Measurements from ENCODE around the gene PCDHA9. TPM values are rescaled to one million over a fixed set of nuclear protein-coding genes. Genes with fewer than 3 reads are reported as not detected.

Gene PCDHA9
- total and polyA plus RNA-seq, 4 donors: 0.49 to 0.68 TPM; not detected in 2

DNA sequence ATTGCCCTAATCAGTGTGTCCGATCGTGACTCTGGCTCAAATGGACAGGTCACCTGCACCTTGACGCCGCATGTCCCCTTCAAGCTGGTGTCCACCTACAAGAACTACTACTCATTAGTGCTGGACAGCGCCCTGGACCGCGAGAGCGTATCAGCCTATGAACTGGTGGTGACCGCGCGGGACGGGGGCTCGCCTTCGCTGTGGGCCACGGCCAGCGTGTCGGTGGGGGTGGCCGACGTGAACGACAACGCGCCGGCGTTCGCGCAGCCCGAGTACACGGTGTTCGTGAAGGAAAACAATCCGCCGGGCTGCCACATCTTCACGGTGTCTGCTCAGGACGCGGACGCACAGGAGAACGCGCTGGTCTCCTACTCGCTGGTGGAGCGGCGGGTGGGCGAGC lies 35.2 kb downstream of the PCDHA9 start:
- Histone ChIP-seq H3K27me3 (ENCODE audit: control insufficient read depth in 3 of 3, insufficient read depth in 3 of 3, low read length in 2 of 3) (peaks cover 0 to 8% (median 0%) of the 10 kb centered on the region in 3 donors), H3K27ac (ENCODE audit: low read depth in 1 of 2, low read length in 1 of 2) (no peak overlapping the region), H3K9me3 (ENCODE audit: control insufficient read depth in 4 of 4, insufficient read depth in 3 of 4, low read length in 3 of 4) (peaks cover 4 to 20% (median 7%) of the 10 kb centered on the region in 4 donors), H3K4me3 (no peak overlapping the region), H3K9ac (ENCODE audit: insufficient read depth in 1 of 2, low read length in 2 of 2) (no peak overlapping the region), H3K4me1 (ENCODE audit: control insufficient read depth in 5 of 5, insufficient read depth in 5 of 5, low read length in 5 of 5) (peaks cover 0 to 5% (median 0%) of the 10 kb centered on the region in 5 donors), H3K36me3 (ENCODE audit: control insufficient read depth in 4 of 4, insufficient read depth in 4 of 4, low read length in 4 of 4) (no peaks in the 10 kb centered on the region)
- ATAC-seq (ENCODE audit: insufficient read depth, low FRiP score): no peak
- WGBS, 2 donors: 37 to 45% methylated on average over 41 of the region's 41 CpGs
- TF ChIP-seq, protein P1, sequence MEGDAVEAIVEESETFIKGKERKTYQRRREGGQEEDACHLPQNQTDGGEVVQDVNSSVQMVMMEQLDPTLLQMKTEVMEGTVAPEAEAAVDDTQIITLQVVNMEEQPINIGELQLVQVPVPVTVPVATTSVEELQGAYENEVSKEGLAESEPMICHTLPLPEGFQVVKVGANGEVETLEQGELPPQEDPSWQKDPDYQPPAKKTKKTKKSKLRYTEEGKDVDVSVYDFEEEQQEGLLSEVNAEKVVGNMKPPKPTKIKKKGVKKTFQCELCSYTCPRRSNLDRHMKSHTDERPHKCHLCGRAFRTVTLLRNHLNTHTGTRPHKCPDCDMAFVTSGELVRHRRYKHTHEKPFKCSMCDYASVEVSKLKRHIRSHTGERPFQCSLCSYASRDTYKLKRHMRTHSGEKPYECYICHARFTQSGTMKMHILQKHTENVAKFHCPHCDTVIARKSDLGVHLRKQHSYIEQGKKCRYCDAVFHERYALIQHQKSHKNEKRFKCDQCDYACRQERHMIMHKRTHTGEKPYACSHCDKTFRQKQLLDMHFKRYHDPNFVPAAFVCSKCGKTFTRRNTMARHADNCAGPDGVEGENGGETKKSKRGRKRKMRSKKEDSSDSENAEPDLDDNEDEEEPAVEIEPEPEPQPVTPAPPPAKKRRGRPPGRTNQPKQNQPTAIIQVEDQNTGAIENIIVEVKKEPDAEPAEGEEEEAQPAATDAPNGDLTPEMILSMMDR (IDR thresholded peaks at IDR 0.05; ENCODE audit: control extremely low read depth, extremely low read depth): no peak
- no peak for DNase-seq

DNA sequence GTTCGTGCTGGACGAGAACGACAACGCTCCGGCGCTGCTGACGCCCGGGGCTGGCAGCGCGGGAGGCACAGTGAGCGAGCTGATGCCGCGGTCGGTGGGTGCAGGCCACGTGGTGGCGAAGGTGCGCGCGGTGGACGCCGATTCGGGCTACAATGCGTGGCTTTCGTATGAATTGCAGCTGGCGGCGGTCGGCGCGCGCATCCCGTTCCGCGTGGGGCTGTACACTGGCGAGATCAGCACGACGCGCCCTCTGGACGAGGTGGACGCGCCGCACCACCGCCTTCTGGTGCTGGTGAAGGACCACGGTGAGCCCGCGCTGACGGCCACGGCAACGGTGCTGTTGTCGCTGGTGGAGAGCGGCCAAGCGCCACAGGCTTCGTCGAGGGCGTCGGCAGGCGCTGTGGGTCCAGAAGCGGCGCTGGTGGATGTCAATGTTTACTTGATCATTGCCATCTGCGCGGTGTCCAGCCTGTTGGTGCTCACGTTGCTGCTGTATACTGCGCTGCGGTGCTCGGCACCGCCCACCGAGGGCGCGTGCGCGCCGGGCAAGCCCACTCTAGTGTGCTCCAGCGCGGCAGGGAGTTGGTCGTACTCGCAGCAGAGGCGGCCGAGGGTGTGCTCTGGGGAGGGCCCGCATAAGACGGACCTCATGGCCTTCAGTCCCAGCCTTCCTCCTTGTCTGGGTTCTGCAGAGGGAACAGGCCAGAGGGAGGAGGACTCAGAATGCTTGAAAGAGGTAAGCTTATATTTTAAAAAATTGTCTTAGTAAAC lies 35.9 kb downstream of the PCDHA9 start:
- no peak overlapping the region for H3K9ac ChIP-seq (ENCODE audit: insufficient read depth in 1 of 2, low read length in 2 of 2)
- no peaks in the 10 kb centered on the region for H3K36me3 ChIP-seq (ENCODE audit: control insufficient read depth in 4 of 4, insufficient read depth in 4 of 4, low read length in 4 of 4)
- WGBS, 2 donors: 37 to 44% methylated on average over 79 of the region's 79 CpGs
- H3K4me1 ChIP-seq (ENCODE audit: control insufficient read depth in 5 of 5, insufficient read depth in 5 of 5, low read length in 5 of 5): peaks cover 0 to 5% (median 0%) of the 10 kb centered on the region in 5 donors
- H3K27ac ChIP-seq (ENCODE audit: low read depth in 1 of 2, low read length in 1 of 2): no peak overlapping the region
- no peak overlapping the region for H3K4me3 ChIP-seq
- DNase-seq: no peak
- TF ChIP-seq, protein P1 (IDR thresholded peaks at IDR 0.05; ENCODE audit: control extremely low read depth, extremely low read depth): no peak
- H3K27me3 ChIP-seq (ENCODE audit: control insufficient read depth in 3 of 3, insufficient read depth in 3 of 3, low read length in 2 of 3): peaks cover 0 to 8% (median 0%) of the 10 kb centered on the region in 3 donors
- H3K9me3 ChIP-seq (ENCODE audit: control insufficient read depth in 4 of 4, insufficient read depth in 3 of 4, low read length in 3 of 4): peaks cover 4 to 20% (median 7%) of the 10 kb centered on the region in 4 donors
- ATAC-seq (ENCODE audit: insufficient read depth, low FRiP score): no peak

Other genes starting within 250 kb of the PCDHA9 start
- 10 to 100 TPM; 57.9 to 86.0 TPM for gene CD14, start 215.2 kb upstream of the PCDHA9 start, total RNA-seq
- gene CD14, start 215.2 kb upstream of the PCDHA9 start, polyA plus RNA-seq: 100 to 1,000 TPM in 1 of 2 donors, 10 to 100 TPM in 1; 74.5 to 357 TPM
- 10 to 100 TPM in 1 of 2 donors, 1 to 10 TPM in 1; 9.0 to 14.9 TPM for gene TMCO6, start 208.9 kb upstream of the PCDHA9 start, total RNA-seq
- gene TMCO6, start 208.9 kb upstream of the PCDHA9 start, polyA plus RNA-seq: 10 to 100 TPM; 13.2 to 25.8 TPM
- gene NDUFA2, start 200.8 kb upstream of the PCDHA9 start, total RNA-seq: 10 to 100 TPM; 35.4 to 57.9 TPM
- 100 to 1,000 TPM; 133 to 365 TPM for gene NDUFA2, start 200.8 kb upstream of the PCDHA9 start, polyA plus RNA-seq
- 100 to 1,000 TPM in 1 of 2 donors, 10 to 100 TPM in 1; 85.3 to 104 TPM for gene IK, start 200.6 kb upstream of the PCDHA9 start, total RNA-seq
- 10 to 100 TPM; 58.3 to 95.7 TPM for gene IK, start 200.6 kb upstream of the PCDHA9 start, polyA plus RNA-seq
- 10 to 100 TPM; 15.0 to 25.5 TPM for gene WDR55, start 183.5 kb upstream of the PCDHA9 start, total RNA-seq
- gene WDR55, start 183.5 kb upstream of the PCDHA9 start, polyA plus RNA-seq: 10 to 100 TPM; 16.6 to 17.9 TPM
- gene DND1, start 174.8 kb upstream of the PCDHA9 start, total RNA-seq: 1 to 10 TPM in 1 of 2 donors, under 1 TPM in 1; 0.60 to 1.7 TPM
- gene DND1, start 174.8 kb upstream of the PCDHA9 start, polyA plus RNA-seq: 1 to 10 TPM; 1.5 to 1.9 TPM
- 10 to 100 TPM; 46.9 to 54.6 TPM for gene HARS1, start 157.0 kb upstream of the PCDHA9 start, total RNA-seq
- gene HARS1, start 157.0 kb upstream of the PCDHA9 start, polyA plus RNA-seq: 10 to 100 TPM; 43.8 to 49.8 TPM
- 10 to 100 TPM; 24.6 to 37.2 TPM for gene HARS2, start 156.9 kb upstream of the PCDHA9 start, total RNA-seq
- gene HARS2, start 156.9 kb upstream of the PCDHA9 start, polyA plus RNA-seq: 10 to 100 TPM; 15.6 to 18.8 TPM
- gene ZMAT2, start 147.9 kb upstream of the PCDHA9 start, total RNA-seq: 10 to 100 TPM; 30.2 to 43.3 TPM
- gene ZMAT2, start 147.9 kb upstream of the PCDHA9 start, polyA plus RNA-seq: 10 to 100 TPM; 52.1 to 73.8 TPM
- not detected for gene PCDHA1, start 62.2 kb upstream of the PCDHA9 start, total RNA-seq
- under 1 TPM; 0.02 to 0.30 TPM for gene PCDHA1, start 62.2 kb upstream of the PCDHA9 start, polyA plus RNA-seq
- under 1 TPM; 0.15 to 0.43 TPM for gene PCDHA2, start 53.5 kb upstream of the PCDHA9 start, total RNA-seq
- gene PCDHA2, start 53.5 kb upstream of the PCDHA9 start, polyA plus RNA-seq: under 1 TPM in 1 of 2 donors, not detected in 1; 0.02 TPM
- gene PCDHA3, start 47.3 kb upstream of the PCDHA9 start, total RNA-seq: under 1 TPM; 0.31 to 0.74 TPM
- under 1 TPM; 0.07 to 0.22 TPM for gene PCDHA3, start 47.3 kb upstream of the PCDHA9 start, polyA plus RNA-seq
- 1 to 10 TPM; 1.6 to 2.9 TPM for gene PCDHA4, start 41.3 kb upstream of the PCDHA9 start, total RNA-seq
- gene PCDHA4, start 41.3 kb upstream of the PCDHA9 start, polyA plus RNA-seq: under 1 TPM; 0.26 to 0.41 TPM
- under 1 TPM; 0.34 to 0.46 TPM for gene PCDHA5, start 26.8 kb upstream of the PCDHA9 start, total RNA-seq
- gene PCDHA5, start 26.8 kb upstream of the PCDHA9 start, polyA plus RNA-seq: under 1 TPM in 1 of 2 donors, not detected in 1; 0.10 TPM
- gene PCDHA6, start 20.4 kb upstream of the PCDHA9 start, total RNA-seq: under 1 TPM; 0.51 to 0.92 TPM
- under 1 TPM; 0.11 to 0.20 TPM for gene PCDHA6, start 20.4 kb upstream of the PCDHA9 start, polyA plus RNA-seq
- gene PCDHA7, start 14.1 kb upstream of the PCDHA9 start, total RNA-seq: under 1 TPM; 0.17 to 0.52 TPM
- gene PCDHA7, start 14.1 kb upstream of the PCDHA9 start, polyA plus RNA-seq: under 1 TPM; 0.10 to 0.26 TPM
- under 1 TPM; 0.23 to 0.37 TPM for gene PCDHA8, start 7.2 kb upstream of the PCDHA9 start, total RNA-seq
- gene PCDHA8, start 7.2 kb upstream of the PCDHA9 start, polyA plus RNA-seq: under 1 TPM in 1 of 2 donors, not detected in 1; 0.14 TPM
- 1 to 10 TPM in 1 of 2 donors, under 1 TPM in 1; 0.48 to 1.6 TPM for gene PCDHA10, start 7.5 kb downstream of the PCDHA9 start, total RNA-seq
- gene PCDHA10, start 7.5 kb downstream of the PCDHA9 start, polyA plus RNA-seq: under 1 TPM; 0.02 to 0.11 TPM
- 1 to 10 TPM in 1 of 2 donors, under 1 TPM in 1; 0.74 to 1.6 TPM for gene PCDHA11, start 20.6 kb downstream of the PCDHA9 start, total RNA-seq
- under 1 TPM; 0.08 to 0.31 TPM for gene PCDHA11, start 20.6 kb downstream of the PCDHA9 start, polyA plus RNA-seq
- 1 to 10 TPM in 1 of 2 donors, under 1 TPM in 1; 0.23 to 3.6 TPM for gene PCDHA12, start 26.9 kb downstream of the PCDHA9 start, total RNA-seq
- gene PCDHA12, start 26.9 kb downstream of the PCDHA9 start, polyA plus RNA-seq: under 1 TPM; 0.74 to 0.98 TPM
- gene PCDHA13, start 33.7 kb downstream of the PCDHA9 start, total RNA-seq: 1 to 10 TPM in 1 of 2 donors, under 1 TPM in 1; 0.77 to 2.9 TPM
- 1 to 10 TPM in 1 of 2 donors, under 1 TPM in 1; 0.15 to 1.0 TPM for gene PCDHA13, start 33.7 kb downstream of the PCDHA9 start, polyA plus RNA-seq
- 10 to 100 TPM in 1 of 2 donors, under 1 TPM in 1; 0.88 to 10.0 TPM for gene PCDHAC1, start 77.9 kb downstream of the PCDHA9 start, total RNA-seq
- 1 to 10 TPM in 1 of 2 donors, under 1 TPM in 1; 0.41 to 1.0 TPM for gene PCDHAC1, start 77.9 kb downstream of the PCDHA9 start, polyA plus RNA-seq
- gene PCDHAC2, start 118.1 kb downstream of the PCDHA9 start, total RNA-seq: 10 to 100 TPM in 1 of 2 donors, 1 to 10 TPM in 1; 5.2 to 13.8 TPM
- gene PCDHAC2, start 118.1 kb downstream of the PCDHA9 start, polyA plus RNA-seq: 1 to 10 TPM; 1.3 to 1.6 TPM
- gene PCDHB1, start 203.0 kb downstream of the PCDHA9 start, total RNA-seq: under 1 TPM; 0.11 to 0.28 TPM
- gene PCDHB1, start 203.0 kb downstream of the PCDHA9 start, polyA plus RNA-seq: under 1 TPM; 0.01 to 0.04 TPM
- gene PCDHB2, start 246.2 kb downstream of the PCDHA9 start, total RNA-seq: 1 to 10 TPM; 4.4 to 6.8 TPM
- gene PCDHB2, start 246.2 kb downstream of the PCDHA9 start, polyA plus RNA-seq: 1 to 10 TPM in 1 of 2 donors, under 1 TPM in 1; 0.61 to 1.1 TPM